ENCODE measurements around the gene KRI1.
"Not testable (repeated sequence)": the region's sequence is repeated elsewhere in the genome, so short reads cannot be mapped to it uniquely, and the experiment has no call there.

Gene KRI1

GRCh38 chr19:10533646-10534386, 32.0 kb downstream of the KRI1 start:
- in situ Hi-C loops (cut with MboI; ENCODE audit: low sequenced_read_pairs, unreplicated experiment), result no loop called here
- no peak for TF ChIP-seq CTCF (IDR thresholded peaks at IDR 0.05; ENCODE audit: borderline replicate concordance, control extremely low read depth, extremely low read depth, insufficient read depth, missing control alignments)

GRCh38 chr19:10532457-10532856, 33.4 kb downstream of the KRI1 start:
- no peak for TF ChIP-seq CTCF (IDR thresholded peaks at IDR 0.05; ENCODE audit: borderline replicate concordance, control extremely low read depth, extremely low read depth, insufficient read depth, missing control alignments)
- in situ Hi-C loops (cut with MboI; ENCODE audit: low sequenced_read_pairs, unreplicated experiment), result no loop called here
- no peak for DNase-seq (ENCODE audit: low spot score)

More at GRCh38 chr19:10533646-10534386, 32.0 kb downstream of the KRI1 start:
- DNase-seq (ENCODE audit: low spot score), result no peak

GRCh38 chr19:10526887-10527286, 38.9 kb downstream of the KRI1 start:
- DNase-seq (ENCODE audit: low spot score); in situ Hi-C loops (cut with MboI; ENCODE audit: low sequenced_read_pairs, unreplicated experiment): not testable (repeated sequence)

GRCh38 chr19:10525636-10526035, 40.2 kb downstream of the KRI1 start:
- in situ Hi-C loops (cut with MboI; ENCODE audit: low sequenced_read_pairs, unreplicated experiment), result no loop called here
- no peak for DNase-seq (ENCODE audit: low spot score)
- no peak for TF ChIP-seq CTCF (IDR thresholded peaks at IDR 0.05; ENCODE audit: borderline replicate concordance, control extremely low read depth, extremely low read depth, insufficient read depth, missing control alignments)

GRCh38 chr19:10523135-10523636, 42.6 kb downstream of the KRI1 start:
- in situ Hi-C loops (cut with MboI; ENCODE audit: low sequenced_read_pairs, unreplicated experiment), result no loop called here
- no peak for DNase-seq (ENCODE audit: low spot score)
- TF ChIP-seq CTCF (IDR thresholded peaks at IDR 0.05; ENCODE audit: borderline replicate concordance, control extremely low read depth, extremely low read depth, insufficient read depth, missing control alignments), result no peak

GRCh38 chr19:10521461-10522171, 44.2 kb downstream of the KRI1 start:
- in situ Hi-C loops (cut with MboI; ENCODE audit: low sequenced_read_pairs, unreplicated experiment), result no loop called here
- no peak for DNase-seq (ENCODE audit: low spot score)

More at GRCh38 chr19:10521461-10522171, 44.2 kb downstream of the KRI1 start:
- no peak for TF ChIP-seq CTCF (IDR thresholded peaks at IDR 0.05; ENCODE audit: borderline replicate concordance, control extremely low read depth, extremely low read depth, insufficient read depth, missing control alignments)
